ENCODE measurements around the gene MYO3B.

Gene MYO3B

DNA sequence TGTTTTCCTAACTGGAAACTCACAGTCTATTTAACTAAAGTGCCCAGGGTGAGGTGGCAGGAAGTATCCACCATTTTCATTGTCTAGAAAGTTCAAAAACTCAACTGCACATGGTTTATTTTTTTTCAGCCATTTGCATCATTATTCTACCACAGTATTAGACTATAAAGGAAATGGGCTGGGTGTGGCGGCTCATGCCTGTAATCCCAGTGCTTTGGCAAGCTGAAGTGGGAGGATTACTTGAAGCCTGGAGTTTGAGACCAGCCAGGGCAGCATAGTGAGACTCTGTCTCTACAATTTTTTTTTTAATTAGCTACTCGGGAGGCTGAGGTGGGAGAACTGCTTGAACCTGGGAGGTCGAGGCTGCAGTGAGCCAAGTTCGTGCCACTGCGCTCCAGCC is 213.8 kb downstream of the MYO3B start:
- TF ChIP-seq FOXA1 (IDR thresholded peaks at IDR 0.05), result no peak
- no peak for TF ChIP-seq ELF4 (IDR thresholded peaks at IDR 0.05)
- TF ChIP-seq BHLHE40 (IDR thresholded peaks at IDR 0.05; ENCODE audit: borderline replicate concordance), result no peak
- TF ChIP-seq L3MBTL2 (conservative IDR thresholded peaks at IDR 0.05), result no peak
- TF ChIP-seq SP1 (IDR thresholded peaks at IDR 0.05), result no peak
- TF ChIP-seq TARDBP (IDR thresholded peaks at IDR 0.05), result no peak
- no peak for TF ChIP-seq FOXM1 (IDR thresholded peaks at IDR 0.05; ENCODE audit: borderline replicate concordance)
- TF ChIP-seq SUZ12 (IDR thresholded peaks at IDR 0.05), result no peak
- TF ChIP-seq ARNT (IDR thresholded peaks at IDR 0.05), result no peak
- TF ChIP-seq LEF1 (IDR thresholded peaks at IDR 0.05; ENCODE audit: borderline replicate concordance), result no peak
- TF ChIP-seq HDGF (IDR thresholded peaks at IDR 0.05; ENCODE audit: borderline replicate concordance), result no peak
- CTCF ChIA-PET, result interaction anchor here (0.7 kb wide), 1 partner anchor 12 kb away, joined by 6 read pairs; no protein-coding TSS in a partner anchor
- POLR2A ChIA-PET, result no interaction called here
- no peak for DNase-seq (ENCODE audit: extremely low spot score)

DNA sequence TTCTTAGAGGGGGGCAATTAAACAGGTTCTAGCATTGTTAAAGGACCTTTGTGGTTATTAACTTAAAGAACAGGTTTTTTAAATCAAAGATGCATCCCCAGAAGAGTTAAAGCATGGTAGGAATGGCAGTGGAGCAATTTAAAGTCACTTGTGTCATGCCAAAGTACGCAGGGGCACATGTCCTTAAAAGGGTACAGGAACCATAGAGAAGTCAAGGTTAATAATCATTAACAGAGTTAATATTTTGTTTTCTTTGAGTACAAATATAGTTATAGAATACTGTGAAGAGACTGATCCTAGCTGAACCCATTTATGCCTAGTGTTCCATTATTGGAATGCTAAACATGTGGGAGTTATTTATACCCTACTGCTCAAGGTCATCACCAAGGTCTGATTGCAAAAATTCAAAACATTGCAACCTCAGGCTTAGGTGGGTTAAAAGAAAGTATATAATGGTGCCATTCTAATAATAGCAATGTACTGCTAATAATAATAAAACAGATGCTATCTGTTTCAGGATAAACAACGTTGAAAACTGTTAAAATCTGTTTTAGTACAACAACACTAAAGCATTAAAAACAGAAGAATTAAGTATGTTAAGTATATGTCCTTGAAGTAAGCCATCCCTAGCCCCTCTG is 216.0 kb downstream of the MYO3B start:
- ChIA-PET POLR2A (no interaction called here), CTCF (no interaction called here)
- no peak for DNase-seq (ENCODE audit: extremely low spot score)
- TF ChIP-seq HDGF (IDR thresholded peaks at IDR 0.05; ENCODE audit: borderline replicate concordance) (no peak), PKNOX1 (IDR thresholded peaks at IDR 0.05) (no peak), NFRKB (IDR thresholded peaks at IDR 0.05) (no peak), ZNF384 (IDR thresholded peaks at IDR 0.05) (no peak), SUZ12 (IDR thresholded peaks at IDR 0.05) (no peak), L3MBTL2 (conservative IDR thresholded peaks at IDR 0.05) (no peak), CTBP1 (IDR thresholded peaks at IDR 0.05; ENCODE audit: borderline replicate concordance) (no peak), ELF4 (IDR thresholded peaks at IDR 0.05) (no peak), TARDBP (IDR thresholded peaks at IDR 0.05) (no peak), SP1 (IDR thresholded peaks at IDR 0.05) (no peak), FOXA1 (IDR thresholded peaks at IDR 0.05) (no peak), LEF1 (IDR thresholded peaks at IDR 0.05; ENCODE audit: borderline replicate concordance) (no peak), BHLHE40 (IDR thresholded peaks at IDR 0.05; ENCODE audit: borderline replicate concordance) (no peak), FOXM1 (IDR thresholded peaks at IDR 0.05; ENCODE audit: borderline replicate concordance) (no peak), ARNT (IDR thresholded peaks at IDR 0.05) (no peak), FOXK2 (IDR thresholded peaks at IDR 0.05) (no peak)

DNA sequence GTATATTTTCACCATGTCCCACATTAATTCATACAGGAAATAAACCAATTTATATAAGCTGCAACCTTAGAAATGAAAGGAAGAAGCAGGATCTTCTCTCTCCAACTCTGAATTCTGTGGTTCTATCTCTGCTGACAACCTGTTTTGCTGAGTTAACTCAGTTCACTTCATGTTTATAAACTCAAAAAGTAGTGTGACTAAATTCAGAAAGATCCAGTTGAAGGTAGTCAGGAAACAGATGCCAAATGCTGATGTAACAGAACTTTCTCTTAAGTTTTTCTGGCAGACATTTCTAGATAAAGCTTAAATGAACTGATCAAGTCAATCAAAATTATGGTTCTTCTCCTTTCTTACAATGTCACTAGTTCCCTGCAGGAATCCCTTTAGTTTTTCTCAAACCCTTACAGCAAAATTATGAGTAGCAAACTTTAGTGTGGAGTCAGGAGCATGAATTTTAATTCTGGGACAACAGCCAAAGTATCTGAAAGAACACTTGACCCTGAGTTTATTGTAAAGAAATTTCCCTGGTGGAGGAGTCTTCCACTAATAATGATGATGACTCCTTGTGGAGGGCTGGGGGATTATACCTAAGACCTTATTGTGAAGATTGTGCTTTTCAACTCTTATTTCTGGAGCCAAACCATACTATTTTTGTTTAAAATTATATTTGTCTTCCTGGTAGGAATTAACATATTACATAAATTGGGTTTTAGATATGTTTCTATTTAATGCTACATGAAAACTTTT is 216.9 kb downstream of the MYO3B start:
- TF ChIP-seq LEF1 (IDR thresholded peaks at IDR 0.05; ENCODE audit: borderline replicate concordance) (no peak), PKNOX1 (IDR thresholded peaks at IDR 0.05) (no peak), L3MBTL2 (conservative IDR thresholded peaks at IDR 0.05) (no peak), SUZ12 (IDR thresholded peaks at IDR 0.05) (no peak), SP1 (IDR thresholded peaks at IDR 0.05) (no peak), ARNT (IDR thresholded peaks at IDR 0.05) (no peak), ZNF384 (IDR thresholded peaks at IDR 0.05) (no peak), CTBP1 (IDR thresholded peaks at IDR 0.05; ENCODE audit: borderline replicate concordance) (no peak), FOXM1 (IDR thresholded peaks at IDR 0.05; ENCODE audit: borderline replicate concordance) (no peak), HDGF (IDR thresholded peaks at IDR 0.05; ENCODE audit: borderline replicate concordance) (no peak), ELF4 (IDR thresholded peaks at IDR 0.05) (no peak), FOXK2 (IDR thresholded peaks at IDR 0.05) (no peak), TARDBP (IDR thresholded peaks at IDR 0.05) (no peak), NFRKB (IDR thresholded peaks at IDR 0.05) (no peak), FOXA1 (IDR thresholded peaks at IDR 0.05) (no peak), BHLHE40 (IDR thresholded peaks at IDR 0.05; ENCODE audit: borderline replicate concordance) (no peak)
- DNase-seq (ENCODE audit: extremely low spot score), result no peak
- ChIA-PET POLR2A (no interaction called here), CTCF (no interaction called here)

GRCh38 chr2:170396799-170397459 is 219.0 kb downstream of the MYO3B start:
- DNase-seq (ENCODE audit: extremely low spot score), result peak; percentile 14
- TF ChIP-seq ELF4 (IDR thresholded peaks at IDR 0.05) (no peak), BHLHE40 (IDR thresholded peaks at IDR 0.05; ENCODE audit: borderline replicate concordance) (no peak), HDGF (IDR thresholded peaks at IDR 0.05; ENCODE audit: borderline replicate concordance) (no peak), PKNOX1 (IDR thresholded peaks at IDR 0.05) (no peak), NFRKB (IDR thresholded peaks at IDR 0.05) (no peak), ARNT (IDR thresholded peaks at IDR 0.05) (no peak), FOXA1 (IDR thresholded peaks at IDR 0.05) (no peak), SUZ12 (IDR thresholded peaks at IDR 0.05) (no peak), L3MBTL2 (conservative IDR thresholded peaks at IDR 0.05) (no peak)
- ChIA-PET POLR2A (no interaction called here), CTCF (interaction anchor here (0.7 kb wide), 1 partner anchor 18 kb away, joined by 3 read pairs; no protein-coding TSS in a partner anchor)

DNA sequence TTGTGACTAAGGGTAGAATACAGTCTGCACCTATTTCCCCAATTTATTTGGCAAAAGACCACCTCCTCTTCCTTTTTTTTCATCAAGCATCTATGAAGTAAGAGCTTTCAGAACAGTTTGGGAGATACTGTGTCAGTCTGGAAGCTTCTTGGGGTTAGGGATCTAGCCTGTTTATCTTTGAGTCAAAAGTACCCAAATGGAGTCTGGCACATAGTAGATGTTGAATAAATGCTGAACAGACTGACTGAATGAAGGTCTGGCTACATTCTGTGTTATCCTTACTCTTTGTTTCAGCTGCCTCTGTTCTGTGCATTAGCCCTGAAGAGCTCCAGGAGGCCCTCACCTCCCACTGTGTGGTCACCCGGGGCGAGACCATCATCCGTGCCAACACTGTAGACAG is 223.2 kb downstream of the MYO3B start:
- no peak for TF ChIP-seq L3MBTL2 (conservative IDR thresholded peaks at IDR 0.05)
- no peak for TF ChIP-seq FOXA1 (IDR thresholded peaks at IDR 0.05)
- no peak for TF ChIP-seq BHLHE40 (IDR thresholded peaks at IDR 0.05; ENCODE audit: borderline replicate concordance)
- TF ChIP-seq ELF4 (IDR thresholded peaks at IDR 0.05), result no peak
- no peak for TF ChIP-seq SUZ12 (IDR thresholded peaks at IDR 0.05)
- no peak for TF ChIP-seq CTBP1 (IDR thresholded peaks at IDR 0.05; ENCODE audit: borderline replicate concordance)
- TF ChIP-seq ARNT (IDR thresholded peaks at IDR 0.05), result no peak
- TF ChIP-seq NFRKB (IDR thresholded peaks at IDR 0.05), result no peak
- no peak for TF ChIP-seq PKNOX1 (IDR thresholded peaks at IDR 0.05)
- no peak for TF ChIP-seq FOXK2 (IDR thresholded peaks at IDR 0.05)
- no peak for TF ChIP-seq TARDBP (IDR thresholded peaks at IDR 0.05)
- TF ChIP-seq SP1 (IDR thresholded peaks at IDR 0.05), result no peak
- no peak for TF ChIP-seq LEF1 (IDR thresholded peaks at IDR 0.05; ENCODE audit: borderline replicate concordance)
- no peak for TF ChIP-seq ZNF384 (IDR thresholded peaks at IDR 0.05)
- TF ChIP-seq HDGF (IDR thresholded peaks at IDR 0.05; ENCODE audit: borderline replicate concordance), result no peak
- no peak for TF ChIP-seq FOXM1 (IDR thresholded peaks at IDR 0.05; ENCODE audit: borderline replicate concordance)
- no peak for DNase-seq (ENCODE audit: extremely low spot score)
- ChIA-PET CTCF (interaction anchor here (0.9 kb wide), 1 partner anchor 414 kb away, joined by 3 read pairs; no protein-coding TSS in a partner anchor), POLR2A (no interaction called here)
